Limb (tissue), 2 donors: Measurements from ENCODE around the gene FAM118B.

Source experiments
- DNase-seq, 2 donors: peaks; one replicate each; pipeline ENCODE4 v3.0.0-alpha.2; 2016; ENCODE audit errors: extremely low spot score in 2 of 2

Gene FAM118B

DNA sequence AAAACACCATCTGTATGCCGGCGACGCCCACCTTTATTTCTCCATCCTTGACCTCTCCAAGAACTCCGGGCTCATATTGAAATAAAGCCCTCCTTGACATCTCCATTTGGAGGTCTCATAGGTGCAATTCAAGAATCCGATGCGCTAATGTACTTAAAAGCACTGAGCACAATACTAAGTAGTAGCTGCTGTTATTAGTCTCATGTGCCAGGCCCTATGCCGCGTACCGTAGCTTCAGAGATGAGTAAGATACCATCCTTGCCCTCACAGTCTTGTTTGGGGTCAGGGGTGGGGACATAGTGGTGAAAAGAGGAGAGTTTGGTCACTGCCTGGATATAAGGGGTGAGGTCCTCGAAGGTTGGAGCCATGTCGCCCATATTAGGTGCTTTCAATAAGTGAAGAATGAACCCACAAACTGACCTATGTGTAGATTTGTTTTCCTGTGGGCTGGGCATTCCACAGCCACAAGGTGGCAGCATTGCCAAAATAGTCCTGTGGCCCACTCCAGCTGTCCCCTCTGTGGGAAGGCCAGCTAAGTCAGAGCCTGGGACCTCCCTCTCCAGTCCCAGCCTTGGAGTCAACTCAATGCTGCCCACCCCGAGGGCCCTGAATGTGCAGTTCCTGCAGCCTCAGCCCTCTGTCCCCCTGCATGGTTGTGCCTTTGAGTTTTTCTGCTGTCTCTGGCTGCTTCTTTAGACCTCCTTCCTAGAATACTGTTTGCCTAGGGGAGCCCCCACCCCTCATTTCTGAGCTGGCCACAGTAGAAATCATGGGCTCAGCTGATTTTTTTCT lies 98.8 kb downstream of the FAM118B start:
- peak; percentile 78 to 88 for DNase-seq

DNA sequence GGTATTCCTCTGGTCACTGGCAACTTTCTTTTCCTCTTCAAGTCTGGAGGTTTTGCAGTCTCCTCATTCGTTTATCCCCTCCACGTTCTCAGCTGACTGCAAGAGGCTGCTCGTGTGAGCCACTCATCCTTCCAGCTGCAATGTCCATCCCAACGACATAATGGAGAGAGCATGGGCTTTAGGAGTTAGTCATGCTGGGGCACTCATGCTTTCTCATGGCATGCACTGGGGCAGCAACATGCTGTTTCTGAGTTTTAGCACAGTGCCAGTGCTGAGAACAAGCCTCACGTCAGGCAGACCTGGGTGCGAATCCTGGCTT lies 99.4 kb downstream of the FAM118B start:
- no peak for DNase-seq

DNA sequence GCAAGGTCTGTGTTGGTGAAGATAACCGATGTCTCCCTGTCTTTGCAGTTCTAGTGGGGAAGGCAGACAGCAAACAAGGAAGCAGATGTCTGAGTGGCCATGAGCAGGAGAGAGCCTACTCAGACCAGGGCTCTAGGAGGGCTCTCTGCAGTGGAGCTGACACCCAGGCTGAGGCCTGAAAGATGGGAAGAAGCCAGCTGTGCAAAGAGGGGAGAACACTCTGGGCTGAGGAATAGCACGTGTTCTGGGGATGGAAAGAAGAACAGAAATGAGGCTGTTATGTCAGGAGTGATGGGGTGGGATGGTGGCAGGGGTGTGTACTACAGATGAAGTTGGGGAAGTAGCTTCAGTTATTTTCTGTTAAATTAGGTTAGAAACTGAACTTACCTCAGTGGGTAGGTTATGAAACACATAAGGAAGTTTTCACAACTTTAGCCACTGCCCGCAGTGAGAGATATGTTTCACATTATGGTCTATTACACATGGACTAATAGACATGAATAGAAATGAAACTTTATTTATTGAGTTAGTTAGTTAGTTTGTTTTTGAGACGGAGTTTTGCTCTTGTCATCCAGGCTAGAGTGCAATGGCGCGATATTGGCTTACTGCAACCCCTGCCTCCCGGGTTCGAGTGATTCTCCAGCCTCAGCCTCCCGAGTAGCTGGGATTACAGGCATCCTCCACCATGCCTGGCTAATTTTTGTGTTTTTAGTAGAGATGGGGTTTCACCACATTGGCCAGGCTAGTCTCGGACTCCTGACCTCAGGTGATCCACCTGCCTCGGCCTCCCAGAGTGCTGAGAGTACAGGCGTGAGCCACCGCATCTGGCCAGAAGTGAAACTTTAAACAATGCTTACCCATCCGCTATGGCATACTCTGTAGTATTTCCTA lies 100.1 kb downstream of the FAM118B start:
- DNase-seq, result no peak
